Pancreas (tissue), 10 donors: Measurements from ENCODE around the gene TMX2. TPM values are rescaled to one million over a fixed set of nuclear protein-coding genes. Genes with fewer than 3 reads are reported as not detected.

Experiments
- ATAC-seq, 4 donors: fragments of 200-7000 bp; cut with Tn5 transposase; one replicate each; pipeline versions ENCODE4 v1.8.0 to v1.9.1; 2020; ENCODE audit warnings: mild to moderate bottlenecking in 4 of 4, moderate library complexity in 4 of 4
- DNase-seq, 6 donors: peaks; one replicate each; pipeline ENCODE4 v3.0.0-alpha.2; 2020
- FAIRE-seq: peaks from 2 replicates; lab custom pipeline; 2012; peaks lifted over from hg19 to GRCh38; lab: Jason Lieb, UNC
- H3K27ac ChIP-seq, 4 donors: fragments of 200-600 bp; sonication (generic); 1 replicate in 3 of 4; 2 replicates in 1 of 4; pipeline versions ENCODE4 v1.5.0 to v1.8.0; 2020
- H3K27me3 ChIP-seq, 4 donors: fragments of 200-600 bp; one replicate each; pipeline ENCODE4 v1.8.0; 2021
- H3K36me3 ChIP-seq, 3 donors: fragments of 200-600 bp; sonication (generic) in 1 of 3; one replicate each; pipeline versions ENCODE4 v1.5.0 to v1.8.0; 2020 to 2021
- H3K4me1 ChIP-seq, 3 donors: fragments of 200-600 bp; one replicate each; pipeline ENCODE4 v1.8.0; 2021
- H3K4me3 ChIP-seq, 4 donors: fragments of 200-600 bp; sonication (generic) in 2 of 4; one replicate each; pipeline versions ENCODE4 v1.5.0 to v1.8.0; 2020 to 2021
- H3K9me3 ChIP-seq, 4 donors: fragments of 200-600 bp; one replicate each; pipeline ENCODE4 v1.8.0; 2021
- CTCF ChIP-seq, 4 donors: fragments of 200-600 bp; sonication (generic) in 3 of 4; IDR thresholded peaks; one replicate each; pipeline versions ENCODE4 v1.5.0 to v1.8.0; 2021; ENCODE audit warnings: antibody characterized with exemption in 4 of 4
- WGBS, 2 donors: extraction: QIAGEN DNeasy Blood & Tissue Kit; methylation state at CpG; one replicate each; pipeline ENCODE4 v1.1.7; 2013; 5-methylcytosine and 5-hydroxymethylcytosine counted together
- intact Hi-C, 3 donors: fragments of 100-400 bp; cut with DNase I; formaldehyde crosslinking; loops; one replicate each; pipeline versions ENCODE4 v1.11.1 to v1.14.2; 2022
- polyA plus RNA-seq, 2 donors: library from polyadenylated mRNA; stranded (reverse); fragments of 200-250 nt; gene quantifications; one replicate each; pipeline ENCODE4 v1.2.3, GENCODE V29; 2013
- total RNA-seq, 6 donors: library from RNA; stranded (reverse); fragmentation: NEBNext Ultra II Directional in 4 of 6; extraction: Animal tissue kit (Norgen Biotek cat#: 25700) in 4 of 6; gene quantifications; one replicate each; pipeline versions ENCODE4 v1.2.1 to v1.2.4, GENCODE V29; 2021 to 2023
- donor health status: healthy with polysubstance abuse.
- donor health status: DM: no; HTN: no; CAD: no; lungs with moderate emphysema.
- donor health status: DM: no; HTN: no; CAD: no.
- donor health status: control.
- donor health status: control.
- donor health status: Bipolar disorder and iron deficiency.
- donor health status: DM: yes; HTN: yes; CAD: no.
- donor health status: DM: no; HTN: no; CAD: no.
- donor health status: DM: no; HTN: no; CAD: no.
- donor health status: DM: yes; HTN: yes; CAD: no.

TMX2 gene
- total and polyA plus RNA-seq, 8 donors: 19.8 to 46.4 (median 34.1) TPM

- no peaks in the 10 kb centered on the region for H3K27me3 ChIP-seq
- no peaks in the 10 kb centered on the region for H3K9me3 ChIP-seq
- 79 to 80% methylated on average over 4 of the region's 4 CpGs for WGBS, 2 donors
- H3K36me3 ChIP-seq: peaks cover 0 to 3% (median 0%) of the 10 kb centered on the region in 3 donors
- DNase-seq (no peak), FAIRE-seq (no peak), ATAC-seq (no peak)
- no peak overlapping the region for H3K4me3 ChIP-seq
- intact Hi-C loops: no loop called here
- H3K4me1 ChIP-seq: peaks cover 25 to 66% (median 53%) of the 10 kb centered on the region in 3 donors
- TF ChIP-seq CTCF (IDR thresholded peaks at IDR 0.05): no peak
- H3K27ac ChIP-seq: no peak overlapping the region
Observed at GRCh38 chr11:57787006-57787604, 74.7 kb downstream of the TMX2 start.

- DNase-seq: no peak
- 62% methylated on average over 6 of the region's 6 CpGs for WGBS, 2 donors
Observed at GRCh38 chr11:57787920-57788702, 75.7 kb downstream of the TMX2 start.

GRCh38 chr11:57788703-57789088, 76.3 kb downstream of the TMX2 start:
- Histone ChIP-seq H3K27ac (peak overlapping the region in 1 of 4 donors; percentile 7), H3K27me3 (no peaks in the 10 kb centered on the region), H3K4me3 (no peak overlapping the region), H3K36me3 (peaks cover 0 to 3% (median 0%) of the 10 kb centered on the region in 3 donors), H3K9me3 (no peaks in the 10 kb centered on the region), H3K4me1 (peaks cover 19 to 66% (median 49%) of the 10 kb centered on the region in 3 donors)
- intact Hi-C loops: no loop called here
- FAIRE-seq (no peak), DNase-seq (no peak), ATAC-seq (no peak)
- TF ChIP-seq CTCF (IDR thresholded peaks at IDR 0.05): no peak

More at GRCh38 chr11:57787920-57788702, 75.7 kb downstream of the TMX2 start:
- FAIRE-seq (no peak), ATAC-seq (peak in 3 of 4 donors; percentile 30 to 46 (median 36))
- intact Hi-C loops: no loop called here
- Histone ChIP-seq H3K4me3 (no peak overlapping the region), H3K36me3 (peaks cover 0 to 3% (median 0%) of the 10 kb centered on the region in 3 donors), H3K27me3 (no peaks in the 10 kb centered on the region), H3K4me1 (peaks cover 19 to 66% (median 49%) of the 10 kb centered on the region in 3 donors), H3K9me3 (no peaks in the 10 kb centered on the region), H3K27ac (no peak overlapping the region)
- TF ChIP-seq CTCF (IDR thresholded peaks at IDR 0.05): no peak

Other genes starting within 250 kb of the TMX2 start
- gene SLC43A1, start 196.9 kb upstream of the TMX2 start, total RNA-seq: 100 to 1,000 TPM in 4 of 6 donors, 10 to 100 TPM in 2; 78.3 to 280 (median 137) TPM
- 100 to 1,000 TPM; 100 to 110 TPM for gene SLC43A1, start 196.9 kb upstream of the TMX2 start, polyA plus RNA-seq
- 10 to 100 TPM; 12.2 to 32.6 (median 21.7) TPM for gene TIMM10, start 181.8 kb upstream of the TMX2 start, total RNA-seq
- 10 to 100 TPM; 15.7 to 25.8 TPM for gene TIMM10, start 181.8 kb upstream of the TMX2 start, polyA plus RNA-seq
- gene SMTNL1, start 175.0 kb upstream of the TMX2 start, total RNA-seq: not detected
- not detected for gene SMTNL1, start 175.0 kb upstream of the TMX2 start, polyA plus RNA-seq
- 10 to 100 TPM in 5 of 6 donors, 1 to 10 TPM in 1; 9.6 to 46.4 (median 11.5) TPM for gene UBE2L6, start 144.9 kb upstream of the TMX2 start, total RNA-seq
- 10 to 100 TPM; 12.9 to 18.9 TPM for gene UBE2L6, start 144.9 kb upstream of the TMX2 start, polyA plus RNA-seq
- 100 to 1,000 TPM; 135 to 399 (median 170) TPM for gene SERPING1, start 114.9 kb upstream of the TMX2 start, total RNA-seq
- gene SERPING1, start 114.9 kb upstream of the TMX2 start, polyA plus RNA-seq: 100 to 1,000 TPM; 292 to 360 TPM
- gene YPEL4, start 62.7 kb upstream of the TMX2 start, total RNA-seq: under 1 TPM in 5 of 6 donors, not detected in 1; 0.12 to 0.32 (median 0.25) TPM
- gene YPEL4, start 62.7 kb upstream of the TMX2 start, polyA plus RNA-seq: under 1 TPM; 0.38 to 0.68 TPM
- 1 to 10 TPM; 3.8 to 8.0 (median 6.1) TPM for gene CLP1, start 54.8 kb upstream of the TMX2 start, total RNA-seq
- gene CLP1, start 54.8 kb upstream of the TMX2 start, polyA plus RNA-seq: 1 to 10 TPM; 3.2 to 7.4 TPM
- 10 to 100 TPM; 24.6 to 42.3 (median 32.4) TPM for gene ZDHHC5, start 44.5 kb upstream of the TMX2 start, total RNA-seq
- 10 to 100 TPM; 14.9 to 20.1 TPM for gene ZDHHC5, start 44.5 kb upstream of the TMX2 start, polyA plus RNA-seq
- 1 to 10 TPM; 2.5 to 6.3 (median 5.6) TPM for gene MED19, start 378 bp upstream of the TMX2 start, total RNA-seq
- gene MED19, start 378 bp upstream of the TMX2 start, polyA plus RNA-seq: 10 to 100 TPM in 1 of 2 donors, 1 to 10 TPM in 1; 5.1 to 11.5 TPM
- gene SELENOH, start 28.9 kb downstream of the TMX2 start, total RNA-seq: 10 to 100 TPM; 32.1 to 65.3 (median 56.0) TPM
- 10 to 100 TPM; 62.9 to 96.4 TPM for gene SELENOH, start 28.9 kb downstream of the TMX2 start, polyA plus RNA-seq
- not detected for gene BTBD18, start 39.2 kb downstream of the TMX2 start, total RNA-seq
- under 1 TPM in 1 of 2 donors, not detected in 1; 0.05 TPM for gene BTBD18, start 39.2 kb downstream of the TMX2 start, polyA plus RNA-seq
- 100 to 1,000 TPM; 113 to 203 (median 131) TPM for gene CTNND1, start 49.2 kb downstream of the TMX2 start, total RNA-seq
- 10 to 100 TPM; 42.7 to 73.1 TPM for gene CTNND1, start 49.2 kb downstream of the TMX2 start, polyA plus RNA-seq